Transverse colon (tissue), 4 donors: ENCODE measurements around the gene NELFE. TPM values are rescaled to one million over a fixed set of nuclear protein-coding genes. Genes with fewer than 3 reads are reported as not detected.
"Not testable (repeated sequence)": the region's sequence is repeated elsewhere in the genome, so short reads cannot be mapped to it uniquely, and the experiment has no call there.

ENCODE experiments used
- DNase-seq: peaks from one replicate; pipeline ENCODE4 v3.0.0-alpha.2; 2019
- H3K27ac ChIP-seq, 4 donors: fragments of 200-600 bp; sonication (generic); 2 replicates each; pipeline ENCODE4 v1.5.1; 2016 to 2018; ENCODE audit warnings: inconsistent platforms in 4 of 4
- H3K27me3 ChIP-seq: fragments of 200-600 bp; sonication (generic); 2 replicates; pipeline ENCODE4 v1.5.1; 2017; ENCODE audit warnings: inconsistent platforms
- H3K36me3 ChIP-seq, 4 donors: fragments of 200-600 bp; sonication (generic); 2 replicates each; pipeline ENCODE4 v1.5.1; 2017 to 2019; ENCODE audit warnings: inconsistent platforms in 4 of 4
- H3K4me1 ChIP-seq, 4 donors: fragments of 200-600 bp; sonication (generic); 2 replicates each; pipeline ENCODE4 v1.5.1; 2017 to 2020; ENCODE audit warnings: inconsistent platforms in 4 of 4
- H3K4me3 ChIP-seq, 4 donors: fragments of 200-600 bp; sonication (generic); 1 replicate in 1 of 4; 2 replicates in 3 of 4; pipeline versions ENCODE4 v1.5.1 to v1.6.1; 2017 to 2019; ENCODE audit warnings: inconsistent platforms in 4 of 4
- H3K9me3 ChIP-seq, 2 donors: fragments of 200-600 bp; sonication (generic); 2 replicates each; pipeline ENCODE4 v1.5.1; 2017 to 2019; ENCODE audit warnings: inconsistent platforms in 2 of 2
- EP300 ChIP-seq: sonication (generic); formaldehyde crosslinking; IDR thresholded peaks from one replicate; pipeline ENCODE4 v1.6.1; 2017; ENCODE audit warnings: antibody characterized with exemption, low read depth
- POLR2A ChIP-seq: fragments of 450-650 bp; IDR thresholded peaks from one replicate; pipeline ENCODE4 v1.6.1; 2016; ENCODE audit warnings: antibody characterized with exemption, mild to moderate bottlenecking, moderate library complexity
- POLR2AphosphoS5 ChIP-seq, 3 donors: sonication (generic); formaldehyde crosslinking; IDR thresholded peaks; one replicate each; pipeline ENCODE4 v1.6.1; 2016; ENCODE audit warnings: antibody characterized with exemption in 3 of 3
- WGBS, 2 donors: methylation state at CpG; one replicate each; pipeline ENCODE4 v1.1.5; 2018; ENCODE audit warnings: low coverage in 1 of 2; 5-methylcytosine and 5-hydroxymethylcytosine counted together
- in situ Hi-C, 4 donors: fragments of 200-750 bp; cut with MboI; loops; one replicate each; pipeline versions ENCODE4 v1.15.0 to v1.15.1; 2017; ENCODE audit warnings: low sequenced_read_pairs in 3 of 4, low pct_ligation_motif_present in 1 of 4, low pct_unique_long_range_greater_than_20kb in 1 of 4
- intact Hi-C: fragments of 100-400 bp; cut with DNase I; formaldehyde crosslinking; loops from one replicate; pipeline ENCODE4 v1.15.1; 2023; ENCODE audit warnings: low total_unique reads
- total RNA-seq, 4 donors: library from RNA; depleted of rRNA; stranded (reverse); fragments of >200 nt; gene quantifications; one replicate each; pipeline ENCODE4 v1.1.0, GENCODE V29; 2016
- TF ChIP-seq, protein P1 (sequence below), 5 experiments: fragments of 200-600 bp in 3 of 5; fragments of 450-650 bp in 2 of 5; sonication (generic) in 3 of 5; IDR thresholded peaks; 1 replicate in 2 of 5; 2 replicates in 3 of 5; pipeline ENCODE4 v1.5.1; 2016 to 2017; ENCODE audit warnings: antibody characterized with exemption in 5 of 5, inconsistent platforms in 3 of 5, mild to moderate bottlenecking in 2 of 5, moderate library complexity in 1 of 5

Gene NELFE
- total RNA-seq, 4 donors from 2014 or later = 59.2 to 114 (median 88.0) TPM

GRCh38 chr6:31940256-31940664 is 18.5 kb downstream of the NELFE start:
- TF ChIP-seq POLR2AphosphoS5 (IDR thresholded peaks at IDR 0.05) (no peak), POLR2A (no peak), EP300 (no peak)
- TF ChIP-seq, protein P1, sequence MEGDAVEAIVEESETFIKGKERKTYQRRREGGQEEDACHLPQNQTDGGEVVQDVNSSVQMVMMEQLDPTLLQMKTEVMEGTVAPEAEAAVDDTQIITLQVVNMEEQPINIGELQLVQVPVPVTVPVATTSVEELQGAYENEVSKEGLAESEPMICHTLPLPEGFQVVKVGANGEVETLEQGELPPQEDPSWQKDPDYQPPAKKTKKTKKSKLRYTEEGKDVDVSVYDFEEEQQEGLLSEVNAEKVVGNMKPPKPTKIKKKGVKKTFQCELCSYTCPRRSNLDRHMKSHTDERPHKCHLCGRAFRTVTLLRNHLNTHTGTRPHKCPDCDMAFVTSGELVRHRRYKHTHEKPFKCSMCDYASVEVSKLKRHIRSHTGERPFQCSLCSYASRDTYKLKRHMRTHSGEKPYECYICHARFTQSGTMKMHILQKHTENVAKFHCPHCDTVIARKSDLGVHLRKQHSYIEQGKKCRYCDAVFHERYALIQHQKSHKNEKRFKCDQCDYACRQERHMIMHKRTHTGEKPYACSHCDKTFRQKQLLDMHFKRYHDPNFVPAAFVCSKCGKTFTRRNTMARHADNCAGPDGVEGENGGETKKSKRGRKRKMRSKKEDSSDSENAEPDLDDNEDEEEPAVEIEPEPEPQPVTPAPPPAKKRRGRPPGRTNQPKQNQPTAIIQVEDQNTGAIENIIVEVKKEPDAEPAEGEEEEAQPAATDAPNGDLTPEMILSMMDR (IDR thresholded peaks at IDR 0.05) = no peak
- intact Hi-C loops (no loop called here), in situ Hi-C loops (no loop called here)
- Histone ChIP-seq H3K36me3 (no peaks in the 10 kb centered on the region), H3K4me3 (no peak overlapping the region), H3K4me1 (peaks cover 4 to 7% (median 5%) of the 10 kb centered on the region in 4 donors), H3K27ac (no peak overlapping the region), H3K9me3 (no peaks in the 10 kb centered on the region), H3K27me3 (no peaks in the 10 kb centered on the region)
- WGBS, 2 donors = 0 to 18% methylated on average over 1 to 6 of the region's 6 CpGs
- no peak for DNase-seq

DNA sequence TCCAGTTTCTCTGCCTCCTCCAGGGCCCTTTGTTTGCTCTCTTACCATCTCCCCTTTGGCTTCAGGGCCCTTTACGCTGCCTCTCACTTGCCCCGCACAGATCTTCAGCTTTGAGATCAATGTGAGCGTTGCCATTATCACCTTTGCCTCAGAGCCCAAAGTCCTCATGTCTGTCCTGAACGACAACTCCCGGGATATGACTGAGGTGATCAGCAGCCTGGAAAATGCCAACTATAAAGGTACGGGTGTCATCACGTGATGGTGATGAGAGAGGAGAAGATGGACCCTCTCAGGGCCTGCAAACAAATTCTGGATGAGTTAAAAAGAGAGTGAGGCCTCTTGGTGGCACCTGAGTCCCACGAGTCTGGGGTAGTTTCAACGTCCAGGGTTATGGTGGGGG is 22.9 kb downstream of the NELFE start:
- no peak for TF ChIP-seq POLR2AphosphoS5 (IDR thresholded peaks at IDR 0.05)
- no peak for TF ChIP-seq EP300
- TF ChIP-seq, protein P1 (IDR thresholded peaks at IDR 0.05) = no peak
- no peak for TF ChIP-seq POLR2A
- Histone ChIP-seq H3K4me3 (no peak overlapping the region), H3K27ac (no peak overlapping the region), H3K4me1 (no peaks in the 10 kb centered on the region), H3K9me3 (no peaks in the 10 kb centered on the region), H3K36me3 (no peaks in the 10 kb centered on the region), H3K27me3 (no peaks in the 10 kb centered on the region)
- intact Hi-C loops (no loop called here), in situ Hi-C loops (no loop called here)
- DNase-seq = no peak
- WGBS, 2 donors = 79 to 83% methylated on average over 2 to 9 of the region's 9 CpGs

DNA sequence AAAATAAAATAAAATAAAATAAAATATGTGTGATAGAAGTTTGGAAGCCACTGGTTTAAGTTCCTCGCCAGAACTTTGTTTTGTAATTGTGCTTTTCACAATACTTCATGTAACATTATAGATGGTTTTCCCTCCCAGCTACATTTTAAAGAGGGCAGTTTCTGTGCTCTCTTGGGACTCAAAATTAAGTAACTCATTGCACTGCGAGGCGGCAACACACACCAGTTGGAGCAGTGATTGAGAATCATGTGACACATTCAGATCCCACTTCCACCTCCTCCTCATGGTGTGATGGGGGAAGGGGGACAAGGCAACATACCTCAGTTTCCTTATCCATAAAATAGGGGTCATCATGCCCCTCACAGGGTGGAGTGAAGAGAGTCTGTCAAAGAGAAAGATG is 23.8 kb downstream of the NELFE start:
- H3K36me3 ChIP-seq = no peaks in the 10 kb centered on the region
- intact Hi-C loops = no loop called here
- no peak for DNase-seq
- in situ Hi-C loops = no loop called here
- no peak overlapping the region for H3K4me3 ChIP-seq
- WGBS, 2 donors = 73 to 81% methylated on average over 3 of the region's 3 CpGs
- no peaks in the 10 kb centered on the region for H3K4me1 ChIP-seq
- H3K9me3 ChIP-seq = no peaks in the 10 kb centered on the region
- no peak for TF ChIP-seq POLR2A
- TF ChIP-seq, protein P1 (IDR thresholded peaks at IDR 0.05) = no peak
- no peak for TF ChIP-seq POLR2AphosphoS5 (IDR thresholded peaks at IDR 0.05)
- no peak for TF ChIP-seq EP300
- no peak overlapping the region for H3K27ac ChIP-seq
- H3K27me3 ChIP-seq = no peaks in the 10 kb centered on the region

- intact Hi-C loops = no loop called here
- no peak overlapping the region for H3K4me3 ChIP-seq
- no peak for TF ChIP-seq EP300
- TF ChIP-seq POLR2A = no peak
- TF ChIP-seq, protein P1 (IDR thresholded peaks at IDR 0.05) = no peak
- TF ChIP-seq POLR2AphosphoS5 (IDR thresholded peaks at IDR 0.05) = no peak
- 88% methylated on average over 19 of the region's 19 CpGs; no CpG with 5 or more reads in 1 of the 2 donors for WGBS, 2 donors
- no peaks in the 10 kb centered on the region for H3K9me3 ChIP-seq
- H3K4me1 ChIP-seq = no peaks in the 10 kb centered on the region
- no peak overlapping the region for H3K27ac ChIP-seq
- no peaks in the 10 kb centered on the region for H3K36me3 ChIP-seq
- in situ Hi-C loops = no loop called here
- no peak for DNase-seq
- no peaks in the 10 kb centered on the region for H3K27me3 ChIP-seq
Measured at GRCh38 chr6:31933537-31933936, 25.2 kb downstream of the NELFE start.

- H3K27ac ChIP-seq, in situ Hi-C loops, H3K4me1 ChIP-seq, H3K9me3 ChIP-seq, H3K27me3 ChIP-seq, H3K36me3 ChIP-seq, H3K4me3 ChIP-seq, DNase-seq, intact Hi-C loops: not testable (repeated sequence)
- 97% methylated on average over 17 of the region's 32 CpGs; no CpG with 5 or more reads in 1 of the 2 donors for WGBS, 2 donors
Measured at GRCh38 chr6:31932137-31932536, 26.6 kb downstream of the NELFE start.
